ENCODE results near the gene PHACTR2. TPM values are rescaled to one million over a fixed set of nuclear protein-coding genes. Genes with fewer than 3 reads are reported as not detected.
"Not testable (repeated sequence)": the region's sequence is repeated elsewhere in the genome, so short reads cannot be mapped to it uniquely, and the experiment has no call there.

Gene PHACTR2
- total RNA-seq, 1 donor from 2014 or later: 67.4 TPM

DNA sequence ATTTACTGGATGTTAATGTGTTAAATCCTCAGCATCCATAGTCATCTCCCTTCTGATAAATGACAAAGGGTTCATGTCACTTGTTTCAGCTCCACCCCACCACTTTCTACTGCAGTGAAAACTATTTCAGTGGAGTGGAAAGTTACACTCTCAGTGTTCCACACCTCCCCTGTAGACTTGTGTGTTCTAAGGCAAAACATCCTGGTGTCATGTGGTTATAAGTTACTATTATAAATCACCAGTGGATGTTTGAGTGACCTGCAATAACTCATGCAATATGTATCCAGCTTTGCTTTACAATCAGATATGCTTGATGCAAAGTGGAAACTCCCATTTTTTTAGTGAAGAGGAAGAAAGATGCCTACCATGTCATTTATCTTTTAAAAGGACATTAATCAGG is 83.3 kb downstream of the PHACTR2 start:
- no peak for DNase-seq (ENCODE audit: low spot score)

DNA sequence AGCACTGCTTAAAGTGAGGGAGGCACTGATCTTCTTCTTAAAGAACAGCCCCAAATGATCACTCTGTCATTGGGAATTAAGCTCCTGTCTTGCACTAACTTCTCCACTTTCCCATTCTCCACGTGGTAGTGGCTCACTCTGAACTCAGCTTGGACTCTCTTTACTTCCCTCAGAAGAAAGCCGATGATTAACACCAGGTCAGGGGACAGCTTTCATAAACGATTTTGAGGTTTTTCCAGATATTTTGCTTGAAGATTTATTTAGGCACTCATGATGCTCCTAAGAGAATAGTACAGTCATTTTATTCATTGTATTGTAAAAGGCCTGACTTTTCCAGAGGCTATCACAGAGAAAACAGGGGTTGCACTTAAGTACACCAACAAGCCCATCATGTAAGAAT is 84.4 kb downstream of the PHACTR2 start:
- no peak for DNase-seq (ENCODE audit: low spot score)

DNA sequence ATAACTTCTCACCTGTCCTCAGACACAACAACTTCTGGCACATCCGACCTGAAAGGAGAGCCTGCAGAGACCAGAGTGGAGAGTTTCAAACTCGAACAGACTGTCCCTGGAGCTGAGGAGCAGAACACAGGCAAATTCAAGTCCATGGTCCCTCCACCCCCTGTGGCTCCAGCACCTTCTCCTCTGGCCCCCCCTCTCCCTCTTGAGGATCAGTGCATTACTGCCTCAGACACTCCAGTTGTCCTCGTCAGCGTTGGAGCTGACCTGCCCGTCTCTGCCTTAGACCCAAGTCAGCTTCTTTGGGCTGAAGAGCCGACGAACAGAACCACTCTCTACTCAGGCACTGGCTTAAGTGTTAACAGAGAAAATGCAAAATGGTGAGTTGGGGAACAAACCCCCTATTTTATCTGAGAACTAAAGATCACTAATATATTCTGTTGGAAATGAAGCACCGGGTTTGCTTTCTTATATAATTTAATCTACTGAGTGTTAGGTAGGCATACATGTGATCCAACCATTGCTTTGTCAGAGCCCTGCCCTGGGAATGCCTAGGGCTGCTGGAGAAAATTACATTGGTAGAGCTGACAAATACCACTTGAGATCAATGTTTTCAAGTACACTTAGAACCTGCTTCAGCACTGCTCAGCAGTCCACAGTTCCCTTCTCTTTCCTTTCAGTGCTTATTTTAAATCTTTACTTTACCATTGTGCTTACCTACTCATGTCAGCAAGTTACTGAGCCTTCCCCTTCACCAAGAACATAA is 87.8 kb downstream of the PHACTR2 start:
- DNase-seq (ENCODE audit: low spot score): no peak

DNA sequence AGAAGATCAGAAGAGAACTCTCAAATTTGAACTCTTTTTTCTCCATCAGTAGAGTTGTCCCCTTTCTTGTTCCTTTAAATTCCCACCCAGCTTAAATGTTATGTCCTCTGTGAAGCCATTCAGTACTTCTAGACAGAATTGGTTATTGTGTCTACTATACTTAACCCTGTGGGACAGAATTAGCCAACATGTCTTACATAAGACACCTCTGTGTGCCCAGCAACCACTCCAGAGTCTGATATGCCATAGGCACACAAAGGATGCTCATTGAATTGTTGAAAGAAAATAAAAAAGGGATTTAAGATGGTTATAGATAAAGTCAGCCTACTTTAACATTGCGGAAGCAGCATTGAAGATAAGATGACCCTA is 88.4 kb downstream of the PHACTR2 start:
- DNase-seq (ENCODE audit: low spot score): no peak

DNA sequence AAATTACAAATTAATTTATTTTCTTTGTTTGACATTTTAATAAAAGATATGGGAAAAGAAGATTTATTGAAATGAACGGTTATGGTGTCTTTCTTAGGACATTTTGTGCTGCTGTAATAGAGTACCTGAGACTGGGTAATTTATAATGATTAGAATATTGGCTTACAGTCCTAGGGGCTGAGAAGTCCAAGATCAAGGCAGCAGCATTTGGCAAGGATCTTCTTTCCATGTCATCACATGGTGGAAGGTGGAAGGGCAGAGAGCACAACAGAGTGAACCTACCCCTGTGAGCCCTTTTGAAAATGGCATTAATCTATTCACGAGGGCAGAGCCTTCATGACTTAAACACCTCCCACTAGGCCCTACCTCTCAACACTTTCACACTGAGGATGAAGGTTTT is 89.7 kb downstream of the PHACTR2 start:
- DNase-seq (ENCODE audit: low spot score): no peak

DNA sequence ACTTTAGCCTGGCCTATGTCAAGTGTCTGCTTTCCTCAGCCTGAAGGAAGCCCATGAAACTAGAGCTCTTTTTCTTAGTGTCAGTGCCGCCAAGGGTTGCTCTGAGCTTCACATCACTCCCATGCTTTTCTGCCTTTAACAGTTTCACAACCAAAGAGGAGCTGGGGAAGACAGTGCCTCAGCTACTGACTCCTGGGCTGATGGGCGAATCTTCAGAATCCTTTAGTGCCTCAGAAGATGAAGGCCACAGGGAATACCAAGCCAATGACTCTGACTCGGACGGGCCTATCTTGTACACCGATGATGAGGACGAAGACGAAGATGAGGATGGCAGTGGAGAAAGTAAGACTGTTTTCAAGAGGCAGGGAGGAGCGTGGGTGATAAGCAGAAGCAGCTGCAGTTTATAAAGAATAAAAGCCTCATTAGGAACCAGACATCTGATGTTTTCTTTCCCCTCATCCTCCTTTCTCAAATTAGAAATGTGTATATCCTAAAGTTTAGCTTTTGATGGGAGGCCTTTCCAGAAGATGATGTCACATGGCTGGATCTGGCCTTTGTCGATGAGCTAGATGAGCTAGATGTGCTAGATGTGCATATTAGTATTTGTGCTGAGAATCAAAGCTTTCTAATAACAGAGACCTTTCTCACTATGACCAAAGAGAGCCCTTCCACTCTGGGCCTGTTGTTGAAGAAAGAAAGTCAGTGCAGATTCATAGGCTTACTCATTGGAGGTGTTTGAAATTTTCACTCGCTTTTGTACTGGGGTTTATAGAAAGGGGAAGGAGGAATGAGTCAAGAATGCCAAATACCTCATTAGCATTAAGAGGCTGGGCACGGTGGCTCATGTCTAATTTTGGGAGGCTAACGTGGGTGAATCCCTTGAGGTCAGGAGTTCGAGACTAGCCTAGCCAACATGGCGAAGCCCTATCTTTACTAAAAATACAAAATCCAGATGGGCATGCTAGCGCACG is 94.6 kb downstream of the PHACTR2 start:
- DNase-seq (ENCODE audit: low spot score): no peak

DNA sequence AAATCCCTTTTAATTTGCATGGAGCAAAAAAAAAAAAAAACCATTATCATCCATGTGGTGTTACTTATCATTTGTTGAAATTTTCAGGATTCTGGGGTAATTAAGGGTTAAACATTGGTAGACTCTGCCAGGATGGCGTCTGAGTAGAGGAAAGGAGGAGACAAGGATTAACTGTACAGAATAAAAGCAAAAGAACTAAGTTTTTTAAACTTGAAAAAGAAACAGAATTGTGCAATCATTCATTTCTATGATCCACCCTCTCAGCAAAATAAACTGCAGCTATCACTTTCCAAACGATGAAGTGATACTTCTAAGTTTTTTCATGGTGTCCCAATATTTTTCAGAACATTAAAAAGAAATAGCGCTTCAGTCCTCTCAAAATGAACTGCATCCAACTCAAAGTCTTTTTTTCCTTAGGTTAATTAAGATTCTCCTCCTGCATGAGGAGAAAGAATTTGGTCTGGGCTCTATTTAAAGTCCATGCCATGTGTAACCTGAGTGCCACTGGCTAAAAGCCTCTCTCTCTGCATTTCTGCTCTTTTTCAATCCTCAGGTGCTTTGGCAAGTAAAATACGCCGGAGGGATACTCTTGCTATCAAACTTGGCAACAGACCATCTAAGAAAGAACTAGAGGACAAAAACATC is 95.9 kb downstream of the PHACTR2 start:
- no peak for DNase-seq (ENCODE audit: low spot score)

DNA sequence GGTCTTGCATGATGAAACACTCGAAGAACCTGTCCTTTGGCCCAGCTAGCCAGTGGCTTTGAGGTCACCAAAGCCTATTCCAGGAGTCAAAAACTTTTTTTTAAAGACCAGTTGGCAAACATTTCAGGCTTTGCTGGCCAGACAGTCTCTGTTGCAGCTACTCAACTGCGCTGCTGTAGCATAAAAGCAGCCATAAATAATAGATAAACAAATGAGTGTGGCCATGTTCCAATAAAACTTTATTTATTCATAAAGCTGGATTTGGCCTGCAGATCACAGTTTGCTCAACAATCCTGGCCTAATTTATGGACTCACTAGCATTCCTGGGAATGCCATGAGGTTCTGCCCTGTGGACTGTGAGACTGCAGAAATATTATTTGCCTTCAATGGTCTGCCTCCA is 96.6 kb downstream of the PHACTR2 start:
- no peak for DNase-seq (ENCODE audit: low spot score)

DNA sequence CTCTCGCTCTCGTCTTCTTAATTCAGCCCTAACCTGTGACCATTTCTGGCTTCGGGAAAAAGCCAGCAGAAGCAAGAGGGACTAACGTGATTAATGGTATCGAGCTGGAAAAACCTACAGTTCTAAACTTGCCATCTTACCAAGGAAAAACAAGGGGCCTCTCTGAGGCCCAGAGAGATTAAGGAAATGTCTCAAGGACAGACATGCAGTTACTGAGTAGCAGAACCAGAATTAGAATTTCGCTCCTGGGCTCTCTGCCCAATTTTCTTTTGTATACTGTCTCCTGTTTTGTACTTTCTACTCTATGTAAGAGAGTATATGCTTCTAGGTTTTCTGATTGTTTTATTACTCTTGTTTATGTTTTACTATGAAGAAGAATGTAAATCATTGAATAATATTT is 97.6 kb downstream of the PHACTR2 start:
- DNase-seq (ENCODE audit: low spot score): no peak

DNA sequence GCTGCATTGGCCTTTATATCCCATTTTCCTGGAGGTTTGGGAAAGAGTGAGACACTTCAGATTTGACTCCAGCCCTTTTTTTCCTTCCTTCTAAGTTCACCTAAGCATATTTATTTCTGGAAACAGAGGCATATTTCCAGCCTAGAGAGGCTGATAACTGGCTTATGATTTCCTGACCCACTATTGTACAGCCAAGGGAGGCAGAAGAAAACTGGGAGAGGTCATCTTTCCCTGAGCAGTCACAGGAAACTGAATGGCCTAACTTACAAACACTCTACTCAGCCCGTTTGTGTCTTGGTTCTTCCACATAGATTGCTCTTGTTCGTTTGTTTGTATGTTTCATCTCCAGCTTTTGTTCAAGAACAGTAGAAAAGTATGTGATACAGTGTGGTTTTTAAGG is 101.2 kb downstream of the PHACTR2 start:
- DNase-seq (ENCODE audit: low spot score): no peak

DNA sequence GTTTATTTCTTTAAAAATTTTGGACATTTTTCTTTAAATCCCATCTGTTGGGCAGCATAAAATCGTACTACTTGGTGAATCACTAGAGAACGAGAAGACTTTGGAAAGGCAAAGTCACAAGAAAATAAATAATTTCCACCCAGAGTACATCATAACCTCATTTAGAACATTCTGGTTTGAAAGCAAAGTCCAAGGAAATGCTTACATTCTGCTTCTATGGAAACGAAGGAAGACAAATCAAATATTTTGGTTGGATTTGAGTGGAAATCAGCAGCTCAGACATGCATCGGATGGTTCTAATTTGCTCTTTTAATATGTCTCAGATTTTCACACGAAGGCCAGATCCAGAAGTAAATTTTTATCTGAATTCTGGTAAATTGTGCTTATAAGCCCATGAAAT is 104.7 kb downstream of the PHACTR2 start:
- DNase-seq (ENCODE audit: low spot score): no peak

DNA sequence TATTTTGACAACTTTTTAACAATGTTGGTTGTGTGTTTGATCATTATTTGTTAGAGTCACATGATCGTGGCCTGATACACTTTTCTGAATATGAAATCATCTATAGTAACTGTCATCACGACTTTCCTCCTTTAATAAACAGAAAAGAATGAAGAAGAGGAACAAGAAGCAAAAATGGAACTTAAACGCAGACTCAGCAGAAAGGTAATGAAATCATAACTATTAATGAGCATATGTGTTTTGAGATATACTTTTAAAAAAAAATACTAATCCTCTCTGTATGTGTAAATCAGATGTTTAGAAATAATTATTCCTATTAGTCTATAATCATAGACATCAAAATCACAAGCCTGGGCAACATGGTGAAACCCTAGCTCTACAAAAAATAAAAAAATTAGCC is 105.3 kb downstream of the PHACTR2 start:
- no peak for DNase-seq (ENCODE audit: low spot score)

DNA sequence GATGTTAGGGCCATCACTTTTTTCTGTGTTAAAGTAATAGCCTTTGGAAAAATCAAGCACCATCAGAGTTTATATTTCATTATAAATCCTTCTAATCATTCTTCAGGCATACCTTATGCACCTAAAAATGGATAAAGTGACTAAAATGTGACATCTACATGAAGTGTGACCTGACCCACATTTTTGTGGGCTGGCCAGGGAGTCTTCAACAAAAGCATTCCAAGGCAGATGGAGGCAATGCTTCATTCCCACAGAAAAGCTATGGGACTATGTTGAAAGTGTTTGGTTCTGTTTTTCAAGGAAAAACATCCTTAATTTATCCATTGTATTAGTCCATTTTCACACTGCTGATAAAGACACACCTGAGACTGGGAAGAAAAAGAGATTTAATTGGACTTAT is 106.6 kb downstream of the PHACTR2 start:
- no peak for DNase-seq (ENCODE audit: low spot score)

DNA sequence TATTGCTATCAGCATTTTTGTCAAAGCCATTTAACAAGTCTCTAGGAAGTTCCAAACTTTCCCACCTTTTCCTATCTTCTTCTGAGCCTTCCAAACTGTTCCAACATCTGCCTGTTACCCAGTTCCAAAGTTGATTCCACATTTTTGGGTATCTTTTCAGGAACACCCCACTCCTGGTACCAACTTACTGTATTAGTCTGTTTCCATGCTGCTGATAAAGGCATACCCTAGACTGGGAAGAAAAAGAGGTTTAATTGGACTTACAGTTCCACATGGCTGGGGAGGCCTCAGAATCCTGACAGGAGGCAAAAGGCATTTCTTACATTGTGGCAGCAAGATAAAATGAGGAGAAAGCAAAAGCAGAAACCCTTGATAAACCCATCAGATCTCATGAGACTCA is 108.6 kb downstream of the PHACTR2 start:
- DNase-seq (ENCODE audit: low spot score): not testable (repeated sequence)

DNA sequence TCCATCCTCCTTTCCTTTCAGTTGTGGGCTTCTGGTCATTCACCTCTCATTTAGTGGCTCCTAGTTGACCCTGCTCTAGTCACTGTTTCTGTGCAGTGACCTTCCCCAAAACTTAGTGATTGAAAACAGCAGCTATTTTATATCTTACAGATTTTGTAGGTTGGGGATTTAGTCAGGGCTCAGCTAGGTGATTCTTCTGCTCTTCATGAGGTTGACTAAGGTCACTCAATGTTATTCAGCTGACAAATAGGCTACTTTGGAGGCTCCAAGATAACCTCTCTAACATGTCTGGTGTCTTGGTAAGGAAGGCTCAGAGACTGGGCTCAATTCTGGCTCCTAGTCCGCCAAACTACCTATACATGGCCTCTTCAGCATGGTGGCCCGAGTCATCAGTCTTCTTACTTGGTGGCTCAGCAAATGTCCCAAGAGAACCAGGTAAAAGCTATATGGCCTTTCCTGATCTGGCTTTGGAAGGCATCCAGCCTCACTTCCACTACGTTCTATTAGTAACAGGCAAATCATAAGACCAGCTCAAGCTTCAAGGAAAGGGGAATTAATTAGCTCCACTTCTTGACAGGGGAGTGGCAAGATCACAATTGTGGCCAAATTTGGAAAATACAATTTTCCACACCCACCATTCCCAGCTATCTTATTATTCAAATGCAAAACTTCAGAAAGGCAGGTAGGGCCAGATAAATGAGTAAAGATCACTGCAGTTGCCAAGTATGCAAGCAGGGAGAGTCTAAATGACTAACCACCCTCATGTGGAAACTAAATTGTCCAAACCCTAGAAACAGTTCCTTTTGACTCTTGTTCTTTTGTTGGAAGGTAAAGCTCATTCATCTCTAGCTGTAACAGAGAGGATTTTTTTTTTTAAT is 114.9 kb downstream of the PHACTR2 start:
- no peak for DNase-seq (ENCODE audit: low spot score)

DNA sequence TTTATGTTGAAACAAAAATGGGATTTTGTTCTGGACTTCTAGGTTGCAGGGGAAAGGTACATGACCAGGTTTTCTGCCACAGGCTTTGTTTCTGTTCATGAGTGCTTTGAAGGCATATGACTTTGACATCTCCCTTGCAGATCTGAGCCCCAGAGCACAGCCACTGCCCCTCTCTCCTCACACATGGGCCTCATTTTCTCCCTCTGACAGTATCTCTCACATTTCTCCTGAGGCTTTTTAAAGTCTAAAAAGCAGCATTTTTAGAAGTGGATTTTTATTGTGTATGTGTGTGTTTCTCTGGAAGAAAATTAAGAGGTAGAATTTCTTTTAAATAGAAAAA is 115.5 kb downstream of the PHACTR2 start:
- DNase-seq (ENCODE audit: low spot score): no peak

DNA sequence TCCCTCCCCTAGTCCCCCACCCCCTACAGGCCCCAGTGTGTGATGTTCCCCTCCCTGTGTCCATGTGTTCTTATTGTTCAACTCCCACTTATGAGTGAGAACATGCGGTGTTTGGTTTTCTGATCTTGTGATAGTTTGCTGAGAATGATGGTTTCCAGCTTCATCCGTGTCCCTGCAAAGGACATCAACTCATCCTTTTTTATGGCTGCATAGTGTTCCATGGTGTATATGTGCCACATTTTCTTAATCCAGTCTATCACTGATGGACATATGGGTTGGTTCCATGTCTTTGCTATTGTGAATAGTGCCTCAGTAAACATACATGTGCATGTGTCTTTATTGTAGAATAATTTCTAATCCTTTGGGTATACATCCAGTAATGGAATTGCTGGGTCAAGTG is 118.8 kb downstream of the PHACTR2 start:
- DNase-seq (ENCODE audit: low spot score): not testable (repeated sequence)

DNA sequence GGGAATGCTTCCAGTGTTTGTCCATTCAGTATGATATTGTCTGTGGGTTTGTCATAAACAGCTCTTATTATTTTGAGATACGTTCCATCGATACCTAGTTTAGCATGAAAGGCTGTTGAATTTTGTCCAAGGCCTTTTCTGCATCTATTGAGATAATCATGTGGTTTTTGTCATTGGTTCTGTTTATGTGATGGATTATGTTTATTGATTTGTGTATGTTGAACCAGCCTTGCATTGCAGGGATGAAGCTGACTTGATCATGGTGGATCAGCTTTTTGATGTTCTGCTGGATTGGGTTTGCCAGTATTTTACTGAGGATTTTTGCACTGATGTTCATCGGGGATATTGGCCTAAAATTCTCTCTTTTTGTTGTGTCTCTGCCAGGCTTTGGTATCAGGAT is 120.7 kb downstream of the PHACTR2 start:
- DNase-seq (ENCODE audit: low spot score): not testable (repeated sequence)

DNA sequence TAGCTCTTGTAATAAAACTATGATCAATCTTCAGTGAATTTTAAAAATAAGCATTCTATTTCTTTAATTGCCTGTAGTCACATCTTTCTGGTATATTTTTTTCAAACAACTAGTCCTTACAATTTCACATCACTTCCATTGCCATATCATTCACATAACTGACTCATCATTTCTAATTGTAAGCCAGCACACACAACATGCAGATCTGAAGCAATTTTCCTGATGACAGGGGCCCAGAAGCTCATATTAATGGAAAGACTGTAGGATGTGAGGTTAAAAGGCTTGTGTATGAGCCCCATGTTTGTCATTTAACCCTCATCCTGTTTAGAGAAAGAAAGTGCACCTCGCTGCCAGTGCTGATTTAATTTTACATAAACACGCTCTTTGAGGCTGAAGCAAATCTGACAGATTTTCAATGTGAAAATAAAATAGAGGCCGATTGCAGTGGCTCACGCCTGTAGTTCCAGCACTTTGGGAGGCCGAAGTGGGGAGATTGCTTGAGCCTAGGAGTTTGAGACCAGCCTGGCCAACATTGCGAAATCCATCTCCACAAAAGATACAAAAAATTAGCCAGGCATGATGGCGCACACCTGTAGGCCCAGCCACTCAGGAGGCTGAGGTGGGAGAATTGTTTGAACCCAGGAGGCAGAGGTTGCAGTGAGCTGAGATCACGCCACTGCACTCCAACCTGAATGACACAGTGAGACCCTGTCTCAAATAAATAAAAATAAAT is 125.2 kb downstream of the PHACTR2 start:
- no peak for DNase-seq (ENCODE audit: low spot score)

DNA sequence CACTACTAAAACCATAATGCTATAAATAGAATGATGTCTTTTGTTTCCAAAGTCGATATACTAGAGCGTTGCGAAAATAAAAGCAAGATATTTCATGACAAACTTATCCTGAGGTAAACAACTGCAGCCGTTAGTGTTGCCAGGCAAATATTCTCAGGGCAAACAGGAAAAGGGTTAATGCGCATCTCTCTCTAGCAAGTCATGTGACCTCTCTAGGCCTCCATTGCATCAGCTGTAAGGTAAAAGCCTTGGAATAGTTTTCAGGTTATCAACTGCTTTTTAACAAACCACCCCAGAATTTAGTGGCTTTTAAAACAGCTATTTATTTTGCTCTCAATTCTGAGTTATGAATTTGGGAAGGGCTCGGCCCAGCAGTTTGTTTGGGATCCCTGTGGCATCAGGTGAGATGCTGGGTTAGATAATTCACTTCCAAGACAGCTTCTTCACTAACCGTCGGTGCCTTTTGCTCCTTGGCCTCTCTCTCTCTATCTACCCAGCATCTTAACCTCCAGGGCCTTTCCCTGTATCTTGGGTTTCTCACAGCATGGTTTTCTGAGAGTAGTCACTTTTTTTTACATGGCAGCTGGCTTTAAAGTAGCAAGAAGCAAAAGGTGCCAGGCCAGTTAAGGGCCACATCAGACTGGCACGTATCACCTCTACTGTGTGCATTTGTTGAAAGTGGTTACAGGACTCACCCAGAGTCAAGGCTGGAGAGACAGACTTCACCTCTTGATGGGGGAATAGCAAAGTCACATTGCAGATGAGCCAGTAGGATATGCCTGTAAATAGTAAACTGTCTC is 126.2 kb downstream of the PHACTR2 start:
- no peak for DNase-seq (ENCODE audit: low spot score)
